Panc1 (cell line): ENCODE measurements around the gene CRTC1. TPM values are rescaled to one million over a fixed set of nuclear protein-coding genes. Genes with fewer than 3 reads are reported as not detected.

Experiments used
- ATAC-seq: fragments of 200-7000 bp; cut with Tn5 transposase; 2 replicates; pipeline ENCODE4 v1.9.1; 2020; ENCODE audit warnings: mild to moderate bottlenecking, moderate library complexity
- BruUV-seq: library from RNA; stranded (reverse); fragments of 400-500 nt; replicated peaks from 2 replicates; lab custom pipeline; 2021; lab: Mats Ljungman, UMichigan
- CTCF ChIA-PET: fragments of 300-600 bp; sonication (Branson Sonifier 250); formaldehyde crosslinking; loops from one replicate; lab custom pipeline; 2022; ENCODE audit warnings: antibody characterized with exemption; lab: Charles Lee
- POLR2A ChIA-PET: fragments of 300-600 bp; sonication (Branson Sonifier 250); formaldehyde crosslinking; loops from one replicate; lab custom pipeline; 2022; ENCODE audit warnings: antibody characterized with exemption; lab: Charles Lee
- DNase-seq: peaks from one replicate; pipeline ENCODE4 v3.0.0-alpha.2; 2010; ENCODE audit warnings: low read depth, low spot score
- H3K27ac ChIP-seq: 2 replicates; pipeline ENCODE4 v1.5.1; 2011; ENCODE audit warnings: mild to moderate bottlenecking, low read length, inconsistent platforms
- H3K27me3 ChIP-seq: fragments of 200-500 bp; sonication (Bioruptor generic); 2 replicates; pipeline ENCODE4 v1.6.0; 2014; ENCODE audit warnings: low read length, inconsistent platforms; ENCODE audit not compliant: control insufficient read depth, insufficient read depth
- H3K36me3 ChIP-seq: fragments of 200-500 bp; sonication (Bioruptor generic); 2 replicates; pipeline ENCODE4 v1.5.1; 2014; ENCODE audit warnings: inconsistent platforms, mild to moderate bottlenecking, low read length, moderate library complexity; ENCODE audit not compliant: control insufficient read depth, insufficient read depth
- H3K4me1 ChIP-seq: 2 replicates; pipeline ENCODE4 v1.5.1; 2011; ENCODE audit warnings: inconsistent platforms, mild to moderate bottlenecking, low read length, moderate library complexity; ENCODE audit not compliant: control insufficient read depth, insufficient read depth
- H3K4me3 ChIP-seq, 2 experiments: 2 replicates each; pipeline ENCODE4 v1.5.1; 2011 to 2012; ENCODE audit warnings: low read depth in 2 of 2, low read length in 2 of 2, mild to moderate bottlenecking in 2 of 2, inconsistent platforms in 1 of 2, moderate library complexity in 1 of 2
- H3K9me3 ChIP-seq: fragments of 200-500 bp; sonication (Bioruptor generic); 2 replicates; pipeline ENCODE4 v1.5.1; 2014; ENCODE audit warnings: low read depth, mild to moderate bottlenecking, inconsistent platforms, low read length, moderate library complexity; ENCODE audit not compliant: control insufficient read depth, insufficient read depth
- CTCF ChIP-seq: fragments of 450-650 bp; IDR thresholded peaks from 2 replicates; pipeline ENCODE4 v1.5.1; 2017; ENCODE audit warnings: mild to moderate bottlenecking
- POLR2AphosphoS5 ChIP-seq: IDR thresholded peaks from 2 replicates; pipeline ENCODE4 v1.6.1; 2012; ENCODE audit warnings: mild to moderate bottlenecking, low read depth, low read length, moderate library complexity
- SIN3A ChIP-seq: IDR thresholded peaks from 2 replicates; pipeline ENCODE4 v1.6.1; 2012; ENCODE audit warnings: low read depth, mild to moderate bottlenecking, low read length, moderate library complexity, borderline replicate concordance; ENCODE audit not compliant: insufficient read depth
- TCF7L2 ChIP-seq: IDR thresholded peaks from 2 replicates; pipeline ENCODE4 v1.6.1; 2011; ENCODE audit warnings: mild to moderate bottlenecking, low read depth, low read length, inconsistent platforms
- in situ Hi-C: cut with HindIII; loops from 2 replicates; pipeline ENCODE4 v1.10.0; 2016; ENCODE audit warnings: low sequenced_read_pairs, low pct_unique_long_range_greater_than_20kb
- intact Hi-C: fragments of 100-400 bp; cut with micrococcal nuclease; formaldehyde crosslinking; loops from one replicate; pipeline ENCODE4 v1.10.0; 2022; ENCODE audit not compliant: unreplicated experiment
- total RNA-seq: library from RNA; stranded (reverse); gene quantifications from one replicate; pipeline ENCODE4 v1.2.1, GENCODE V29; 2021; ENCODE audit not compliant: unreplicated experiment
- TF ChIP-seq, protein P1 (sequence below), 2 experiments: IDR thresholded peaks; 2 replicates each; pipeline ENCODE4 v1.6.1; 2011 to 2012; ENCODE audit warnings: low read depth in 2 of 2, control low read depth in 1 of 2, low read length in 1 of 2, mild to moderate bottlenecking in 1 of 2, moderate library complexity in 1 of 2; ENCODE audit not compliant: insufficient read depth in 1 of 2

The CRTC1 gene
- total RNA-seq, 1 experiment from 2014 or later: 18.2 TPM

DNA sequence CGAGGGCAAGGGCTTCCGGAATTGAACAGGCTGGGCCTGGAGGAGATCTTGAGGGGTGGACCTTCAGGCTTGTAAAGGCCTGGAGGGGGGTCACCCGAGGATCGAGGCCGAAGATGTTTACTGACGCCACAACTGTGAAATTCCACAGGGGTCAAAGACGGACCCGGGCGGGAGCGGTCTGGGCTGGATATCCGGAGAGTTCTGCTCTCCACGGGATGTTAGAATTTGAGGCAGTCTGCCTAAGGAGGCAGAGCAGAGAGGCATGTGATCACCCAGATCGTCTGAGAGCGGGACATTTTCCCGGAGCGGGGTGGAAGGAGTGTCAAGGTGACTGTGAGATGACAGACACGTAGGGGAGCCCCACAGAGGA is 33.5 kb upstream of the CRTC1 start:
- in situ Hi-C loops: no loop called here
- CTCF ChIA-PET: no interaction called here

DNA sequence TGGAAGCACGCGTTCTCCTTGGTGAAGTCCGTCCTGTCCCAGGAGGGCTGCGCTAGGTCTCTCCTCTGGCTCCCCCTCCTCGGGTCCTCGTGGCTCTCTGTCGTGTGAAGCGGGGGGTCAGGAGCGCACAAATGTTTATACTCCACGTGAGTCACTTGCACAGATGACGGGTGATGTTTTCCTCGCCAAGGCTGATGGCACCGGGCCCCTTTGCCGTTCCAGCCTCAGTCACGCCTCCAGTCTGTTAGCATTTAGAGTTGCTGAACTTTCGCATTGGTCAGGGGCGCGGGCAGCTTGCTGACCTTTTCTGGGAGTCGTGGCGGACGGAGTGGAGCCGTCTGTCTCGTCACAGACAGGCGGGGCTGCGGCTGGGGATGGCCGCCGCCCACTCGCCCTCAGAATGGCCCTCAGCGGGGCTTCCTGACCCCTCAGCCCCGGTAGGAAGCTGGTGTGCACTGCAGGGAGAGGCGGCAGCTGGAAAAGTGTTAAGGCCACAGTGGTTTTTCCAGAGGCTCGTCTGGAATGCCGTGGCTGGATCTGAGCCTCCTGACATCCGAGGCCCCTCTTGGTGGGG is 32.9 kb upstream of the CRTC1 start:
- no peaks in the 10 kb centered on the region for H3K4me1 ChIP-seq
- no peak for DNase-seq
- intact Hi-C loops: no loop called here

More for the DNA sequence above, 33.5 kb upstream of the CRTC1 start:
- Histone ChIP-seq H3K9me3 (no peaks in the 10 kb centered on the region), H3K27ac (no peak overlapping the region), H3K4me1 (no peaks in the 10 kb centered on the region), H3K4me3 (no peak overlapping the region), H3K27me3 (no peaks in the 10 kb centered on the region), H3K36me3 (no peaks in the 10 kb centered on the region)
- DNase-seq (no peak), ATAC-seq (no peak)
- BruUV-seq: no TSS peak
- POLR2A ChIA-PET: no interaction called here
- TF ChIP-seq CTCF: no peak
- TF ChIP-seq POLR2AphosphoS5: no peak
- TF ChIP-seq SIN3A: no peak
- TF ChIP-seq TCF7L2: no peak
- TF ChIP-seq, protein P1, sequence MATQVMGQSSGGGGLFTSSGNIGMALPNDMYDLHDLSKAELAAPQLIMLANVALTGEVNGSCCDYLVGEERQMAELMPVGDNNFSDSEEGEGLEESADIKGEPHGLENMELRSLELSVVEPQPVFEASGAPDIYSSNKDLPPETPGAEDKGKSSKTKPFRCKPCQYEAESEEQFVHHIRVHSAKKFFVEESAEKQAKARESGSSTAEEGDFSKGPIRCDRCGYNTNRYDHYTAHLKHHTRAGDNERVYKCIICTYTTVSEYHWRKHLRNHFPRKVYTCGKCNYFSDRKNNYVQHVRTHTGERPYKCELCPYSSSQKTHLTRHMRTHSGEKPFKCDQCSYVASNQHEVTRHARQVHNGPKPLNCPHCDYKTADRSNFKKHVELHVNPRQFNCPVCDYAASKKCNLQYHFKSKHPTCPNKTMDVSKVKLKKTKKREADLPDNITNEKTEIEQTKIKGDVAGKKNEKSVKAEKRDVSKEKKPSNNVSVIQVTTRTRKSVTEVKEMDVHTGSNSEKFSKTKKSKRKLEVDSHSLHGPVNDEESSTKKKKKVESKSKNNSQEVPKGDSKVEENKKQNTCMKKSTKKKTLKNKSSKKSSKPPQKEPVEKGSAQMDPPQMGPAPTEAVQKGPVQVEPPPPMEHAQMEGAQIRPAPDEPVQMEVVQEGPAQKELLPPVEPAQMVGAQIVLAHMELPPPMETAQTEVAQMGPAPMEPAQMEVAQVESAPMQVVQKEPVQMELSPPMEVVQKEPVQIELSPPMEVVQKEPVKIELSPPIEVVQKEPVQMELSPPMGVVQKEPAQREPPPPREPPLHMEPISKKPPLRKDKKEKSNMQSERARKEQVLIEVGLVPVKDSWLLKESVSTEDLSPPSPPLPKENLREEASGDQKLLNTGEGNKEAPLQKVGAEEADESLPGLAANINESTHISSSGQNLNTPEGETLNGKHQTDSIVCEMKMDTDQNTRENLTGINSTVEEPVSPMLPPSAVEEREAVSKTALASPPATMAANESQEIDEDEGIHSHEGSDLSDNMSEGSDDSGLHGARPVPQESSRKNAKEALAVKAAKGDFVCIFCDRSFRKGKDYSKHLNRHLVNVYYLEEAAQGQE (IDR thresholded peaks at IDR 0.05; ENCODE audit: insufficient read depth in 1 of 2, low read depth in 2 of 2, low read length in 1 of 2): no peak
- intact Hi-C loops: no loop called here

More for the DNA sequence above, 32.9 kb upstream of the CRTC1 start:
- TF ChIP-seq CTCF: no peak
- no peak for TF ChIP-seq TCF7L2
- no peak for TF ChIP-seq POLR2AphosphoS5
- no peak for TF ChIP-seq SIN3A
- TF ChIP-seq, protein P1 (IDR thresholded peaks at IDR 0.05; ENCODE audit: insufficient read depth in 1 of 2, low read depth in 2 of 2, low read length in 1 of 2): no peak
- Histone ChIP-seq H3K9me3 (no peaks in the 10 kb centered on the region), H3K36me3 (no peaks in the 10 kb centered on the region), H3K27ac (no peak overlapping the region), H3K4me3 (no peak overlapping the region), H3K27me3 (no peaks in the 10 kb centered on the region)
- BruUV-seq: no TSS peak
- ChIA-PET CTCF (no interaction called here), POLR2A (no interaction called here)
- in situ Hi-C loops: no loop called here
- no peak for ATAC-seq
